Glutamatergic neuron (in vitro differentiated cells): Measurements from ENCODE around the gene DDX52. TPM values are rescaled to one million over a fixed set of nuclear protein-coding genes. Genes with fewer than 3 reads are reported as not detected.

Experiments used
- DNase-seq: peaks from one replicate; pipeline ENCODE4 v3.0.0; 2022
- H3K27ac Mint-ChIP-seq: one replicate; pipeline ENCODE4 v1.8.0; 2020; ENCODE audit warnings: mild to moderate bottlenecking, mixed read lengths, inconsistent platforms; ENCODE audit not compliant: unreplicated experiment
- H3K27me3 Mint-ChIP-seq: one replicate; pipeline ENCODE4 v1.8.0; 2020; ENCODE audit warnings: mild to moderate bottlenecking, moderate library complexity, mixed read lengths, inconsistent platforms; ENCODE audit not compliant: unreplicated experiment
- H3K36me3 Mint-ChIP-seq: one replicate; pipeline ENCODE4 v1.8.0; 2020; ENCODE audit warnings: mild to moderate bottlenecking, mixed read lengths, inconsistent platforms; ENCODE audit not compliant: unreplicated experiment
- H3K4me1 Mint-ChIP-seq: one replicate; pipeline ENCODE4 v1.8.0; 2020; ENCODE audit warnings: mild to moderate bottlenecking, low read depth, mixed read lengths, inconsistent platforms; ENCODE audit not compliant: unreplicated experiment
- H3K4me3 Mint-ChIP-seq: one replicate; pipeline ENCODE4 v1.8.0; 2020; ENCODE audit warnings: mild to moderate bottlenecking, mixed read lengths, inconsistent platforms; ENCODE audit not compliant: unreplicated experiment
- H3K9me3 Mint-ChIP-seq: one replicate; pipeline ENCODE4 v1.8.0; 2020; ENCODE audit warnings: mild to moderate bottlenecking, moderate library complexity, mixed read lengths, inconsistent platforms; ENCODE audit not compliant: unreplicated experiment
- total RNA-seq: library from RNA; stranded (reverse); fragmentation: NEBNext Ultra II Directional; extraction: Animal tissue kit (Norgen Biotek cat#: 25700); gene quantifications from one replicate; pipeline ENCODE4 v1.2.1, GENCODE V29; 2021; ENCODE audit not compliant: unreplicated experiment
- TF ChIP-seq, protein P1 (sequence below): fragments of 200-600 bp; sonication (generic); IDR thresholded peaks from one replicate; pipeline ENCODE4 v1.5.0; 2021; ENCODE audit not compliant: partially characterized antibody, unreplicated experiment

DDX52 gene
- total RNA-seq, 1 donor from 2014 or later = 47.4 TPM

DNA sequence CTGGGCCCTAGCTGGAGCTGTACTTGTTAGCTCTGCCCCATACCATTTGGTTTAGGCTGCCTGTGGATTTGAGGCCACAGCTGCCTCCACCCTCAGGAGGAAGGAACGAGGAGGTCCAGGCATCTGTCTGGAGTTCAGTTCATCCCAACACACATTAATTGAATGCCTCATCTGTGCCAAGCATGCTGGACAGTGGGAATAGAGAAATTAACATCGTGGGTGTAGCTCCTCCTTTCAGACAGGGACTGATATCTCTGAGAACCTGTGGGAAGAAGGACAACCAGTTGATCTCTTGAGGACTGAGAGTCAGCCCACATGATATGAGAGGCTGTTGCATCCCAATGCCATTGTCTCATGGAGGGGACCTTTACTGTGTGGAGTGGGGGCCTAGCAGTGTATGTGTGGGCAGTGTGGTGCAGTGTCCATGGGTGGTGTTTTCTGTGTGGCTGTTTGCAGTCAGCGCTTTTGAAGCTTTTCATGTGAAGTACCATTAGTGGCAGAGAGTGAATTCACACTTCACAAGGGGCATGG is 29.4 kb upstream of the DDX52 start:
- Mint-ChIP-seq H3K4me1 (no peaks in the 10 kb centered on the region), H3K36me3 (no peaks in the 10 kb centered on the region), H3K27me3 (no peaks in the 10 kb centered on the region), H3K9me3 (no peaks in the 10 kb centered on the region), H3K4me3 (no peak overlapping the region), H3K27ac (no peak overlapping the region)
- TF ChIP-seq, protein P1, sequence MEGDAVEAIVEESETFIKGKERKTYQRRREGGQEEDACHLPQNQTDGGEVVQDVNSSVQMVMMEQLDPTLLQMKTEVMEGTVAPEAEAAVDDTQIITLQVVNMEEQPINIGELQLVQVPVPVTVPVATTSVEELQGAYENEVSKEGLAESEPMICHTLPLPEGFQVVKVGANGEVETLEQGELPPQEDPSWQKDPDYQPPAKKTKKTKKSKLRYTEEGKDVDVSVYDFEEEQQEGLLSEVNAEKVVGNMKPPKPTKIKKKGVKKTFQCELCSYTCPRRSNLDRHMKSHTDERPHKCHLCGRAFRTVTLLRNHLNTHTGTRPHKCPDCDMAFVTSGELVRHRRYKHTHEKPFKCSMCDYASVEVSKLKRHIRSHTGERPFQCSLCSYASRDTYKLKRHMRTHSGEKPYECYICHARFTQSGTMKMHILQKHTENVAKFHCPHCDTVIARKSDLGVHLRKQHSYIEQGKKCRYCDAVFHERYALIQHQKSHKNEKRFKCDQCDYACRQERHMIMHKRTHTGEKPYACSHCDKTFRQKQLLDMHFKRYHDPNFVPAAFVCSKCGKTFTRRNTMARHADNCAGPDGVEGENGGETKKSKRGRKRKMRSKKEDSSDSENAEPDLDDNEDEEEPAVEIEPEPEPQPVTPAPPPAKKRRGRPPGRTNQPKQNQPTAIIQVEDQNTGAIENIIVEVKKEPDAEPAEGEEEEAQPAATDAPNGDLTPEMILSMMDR = no peak
- no peak for DNase-seq

DNA sequence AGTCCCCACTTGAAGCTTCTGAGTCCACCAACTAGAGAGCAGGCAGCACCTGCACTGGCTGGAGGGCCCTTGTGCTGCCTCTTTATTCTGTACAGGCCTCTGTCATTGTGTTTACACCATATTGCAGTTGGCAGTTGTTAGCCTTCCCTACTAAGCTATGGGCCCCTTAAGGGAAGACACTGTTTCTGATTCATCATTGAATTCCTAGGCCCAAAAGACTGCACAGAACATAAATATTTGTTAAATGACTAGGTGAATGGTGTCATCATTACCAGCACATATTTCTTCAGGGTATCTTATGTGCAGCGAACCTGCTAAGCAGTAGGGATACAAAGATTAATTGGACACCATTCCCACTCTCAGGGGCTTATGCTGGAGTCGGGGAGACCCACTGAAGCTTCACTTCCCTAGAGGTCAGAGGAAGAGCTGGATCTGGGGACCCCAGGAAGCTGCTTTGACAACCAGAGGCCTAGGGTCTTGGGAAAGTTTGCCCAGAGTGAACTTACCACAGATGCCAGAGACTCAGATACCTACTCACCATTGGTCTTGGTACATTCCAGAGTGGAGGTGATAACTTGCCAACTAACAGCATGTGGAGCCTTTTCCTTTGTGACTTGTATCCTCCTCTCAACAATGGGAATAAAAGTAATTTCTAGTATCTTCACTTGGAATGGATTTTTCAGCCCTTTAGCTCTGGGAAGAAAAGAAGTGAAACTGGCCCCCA is 28.7 kb upstream of the DDX52 start:
- TF ChIP-seq, protein P1 = no peak
- Mint-ChIP-seq H3K9me3 (no peaks in the 10 kb centered on the region), H3K27ac (no peak overlapping the region), H3K36me3 (no peaks in the 10 kb centered on the region), H3K27me3 (no peaks in the 10 kb centered on the region), H3K4me1 (no peaks in the 10 kb centered on the region), H3K4me3 (no peak overlapping the region)
- no peak for DNase-seq

DNA sequence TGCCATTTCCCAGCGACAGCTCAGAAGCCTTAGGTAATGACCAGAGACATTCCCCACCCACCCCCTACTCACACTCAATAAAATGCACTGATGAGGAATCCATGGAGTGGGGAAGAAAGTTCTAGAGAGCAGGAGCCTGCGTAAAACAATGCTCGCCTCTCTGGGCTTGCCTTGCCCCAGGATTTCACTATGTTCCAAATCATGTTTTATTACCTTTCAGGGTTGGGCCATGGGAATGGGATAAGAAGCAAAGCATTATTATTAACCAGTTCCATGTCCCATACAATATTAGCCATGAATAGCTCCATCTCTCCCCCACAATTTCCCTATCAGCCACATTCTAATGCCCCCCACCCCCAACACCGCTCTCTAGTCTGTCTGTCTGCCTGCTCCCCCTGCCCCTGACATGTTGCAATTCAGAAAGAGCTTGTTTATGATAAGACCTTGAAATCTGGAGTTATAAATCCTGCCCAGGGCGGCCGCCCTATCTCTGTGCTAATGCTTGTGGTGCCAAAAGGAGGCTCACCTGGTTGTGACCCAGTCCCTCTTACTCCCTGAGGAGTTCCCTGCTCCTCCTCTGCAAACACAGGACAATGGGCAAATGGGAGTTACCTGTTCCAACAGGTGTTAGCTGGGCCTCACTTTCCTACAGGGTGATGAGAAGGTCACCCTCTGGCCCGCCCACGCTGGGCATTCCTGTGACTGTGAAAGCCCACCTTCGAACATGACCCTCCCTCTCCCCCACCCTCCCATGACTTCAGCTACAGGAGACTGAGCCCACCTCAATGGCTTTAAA is 28.0 kb upstream of the DDX52 start:
- H3K4me3 Mint-ChIP-seq = no peak overlapping the region
- TF ChIP-seq, protein P1 = no peak
- H3K4me1 Mint-ChIP-seq = no peaks in the 10 kb centered on the region
- no peak for DNase-seq
- H3K27ac Mint-ChIP-seq = no peak overlapping the region
- H3K36me3 Mint-ChIP-seq = no peaks in the 10 kb centered on the region
- no peaks in the 10 kb centered on the region for H3K27me3 Mint-ChIP-seq
- H3K9me3 Mint-ChIP-seq = no peaks in the 10 kb centered on the region

GRCh38 chr17:37667039-37667438 is 23.8 kb upstream of the DDX52 start:
- Mint-ChIP-seq H3K9me3 (no peaks in the 10 kb centered on the region), H3K36me3 (no peaks in the 10 kb centered on the region), H3K4me1 (peaks cover 3% of the 10 kb centered on the region), H3K27ac (no peak overlapping the region), H3K27me3 (no peaks in the 10 kb centered on the region), H3K4me3 (no peak overlapping the region)
- TF ChIP-seq, protein P1 = no peak
- DNase-seq = no peak

GRCh38 chr17:37664214-37664613 is 21.0 kb upstream of the DDX52 start:
- DNase-seq = no peak
- H3K4me3 Mint-ChIP-seq = no peak overlapping the region
- H3K9me3 Mint-ChIP-seq = no peaks in the 10 kb centered on the region
- TF ChIP-seq, protein P1 = no peak
- no peak overlapping the region for H3K27ac Mint-ChIP-seq
- H3K36me3 Mint-ChIP-seq = no peaks in the 10 kb centered on the region
- peaks cover 3% of the 10 kb centered on the region for H3K4me1 Mint-ChIP-seq
- no peaks in the 10 kb centered on the region for H3K27me3 Mint-ChIP-seq
